T-cell (primary cell): ENCODE data around the gene NAP1L5. TPM values are rescaled to one million over a fixed set of nuclear protein-coding genes. Genes with fewer than 3 reads are reported as not detected.

Experiments used
- ATAC-seq, 4 experiments: fragments of 200-7000 bp in 3 of 4; fragments of 150-1000 bp in 1 of 4; cut with Tn5 transposase; replicated peaks in 1 of 4; 1 replicate in 3 of 4; 2 replicates in 1 of 4; pipeline ENCODE4 v1.10.0; 2021; ENCODE audit warnings: moderate library complexity in 3 of 4, mild to moderate bottlenecking in 2 of 4, moderate number of reproducible peaks in 1 of 4
- CTCF ChIA-PET, 2 donors: fragments of 300-600 bp; sonication (Branson Sonifier 250); formaldehyde crosslinking; loops; one replicate each; lab custom pipeline; 2022; ENCODE audit warnings: antibody characterized with exemption in 2 of 2; lab: Charles Lee
- POLR2A ChIA-PET, 2 donors: fragments of 300-600 bp; sonication (Branson Sonifier 250); formaldehyde crosslinking; loops; one replicate each; lab custom pipeline; 2022; ENCODE audit warnings: antibody characterized with exemption in 2 of 2; lab: Charles Lee
- DNase-seq, 35 experiments: peaks; one replicate each; pipeline versions ENCODE4 v3.0.0 to v3.0.0-alpha.2; 2013 to 2023
- H3K27ac ChIP-seq: one replicate; pipeline ENCODE4 v1.5.1; 2013; ENCODE audit warnings: low read length
- H3K27me3 ChIP-seq, 2 experiments: replicated peaks in 1 of 2; 1 replicate in 1 of 2; 2 replicates in 1 of 2; pipeline versions ENCODE4 v1.6.1 to v1.7.0; 2013; ENCODE audit warnings: low read length in 1 of 2, mixed read lengths in 1 of 2; ENCODE audit not compliant: control insufficient read depth in 2 of 2, insufficient read depth in 2 of 2; ENCODE audit errors: extremely low read depth in 1 of 2
- H3K36me3 ChIP-seq, 2 donors: 1 replicate in 1 of 2; 2 replicates in 1 of 2; pipeline versions ENCODE4 v1.6.1 to v1.7.0; 2013; ENCODE audit warnings: low read length in 1 of 2; ENCODE audit not compliant: control insufficient read depth in 2 of 2, insufficient read depth in 1 of 2; ENCODE audit errors: extremely low read depth in 1 of 2
- H3K4me1 ChIP-seq, 2 experiments: 1 replicate in 1 of 2; 2 replicates in 1 of 2; pipeline versions ENCODE4 v1.6.1 to v1.7.0; 2013; ENCODE audit warnings: low read length in 2 of 2, mixed read lengths in 1 of 2; ENCODE audit not compliant: insufficient read depth in 2 of 2, control insufficient read depth in 1 of 2; ENCODE audit errors: extremely low read depth in 1 of 2
- H3K4me3 ChIP-seq, 2 donors: 1 replicate in 1 of 2; 2 replicates in 1 of 2; pipeline versions ENCODE4 v1.5.1 to v1.7.0; 2013; ENCODE audit warnings: mild to moderate bottlenecking in 2 of 2, low read length in 1 of 2, moderate library complexity in 1 of 2; ENCODE audit not compliant: control insufficient read depth in 1 of 2; ENCODE audit errors: extremely low read depth in 1 of 2
- H3K9me3 ChIP-seq: 2 replicates; pipeline ENCODE4 v1.7.0; 2013
- H3K27ac Mint-ChIP-seq, 2 donors: one replicate each; pipeline ENCODE4 v1.8.0; 2020 to 2021; ENCODE audit warnings: mild to moderate bottlenecking in 2 of 2, mixed read lengths in 2 of 2
- H3K27me3 Mint-ChIP-seq, 2 donors: one replicate each; pipeline ENCODE4 v1.8.0; 2021 to 2022; ENCODE audit warnings: mixed read lengths in 2 of 2
- H3K36me3 Mint-ChIP-seq: one replicate; pipeline ENCODE4 v1.8.0; 2021; ENCODE audit warnings: mixed read lengths
- H3K4me1 Mint-ChIP-seq, 3 donors: one replicate each; pipeline ENCODE4 v1.8.0; 2020 to 2022; ENCODE audit warnings: mixed read lengths in 3 of 3, mild to moderate bottlenecking in 1 of 3
- H3K4me3 Mint-ChIP-seq, 3 donors: one replicate each; pipeline ENCODE4 v1.8.0; 2020 to 2022; ENCODE audit warnings: mild to moderate bottlenecking in 3 of 3, mixed read lengths in 3 of 3, moderate library complexity in 3 of 3
- H3K9me3 Mint-ChIP-seq, 3 donors: one replicate each; pipeline ENCODE4 v1.8.0; 2020 to 2022; ENCODE audit warnings: mixed read lengths in 3 of 3
- WGBS: methylation state at CpG from one replicate; pipeline ENCODE4 v1.1.5; 2013; ENCODE audit warnings: missing lambda C conversion rate; ENCODE audit not compliant: insufficient coverage; 5-methylcytosine and 5-hydroxymethylcytosine counted together
- total RNA-seq, 35 experiments: library from RNA in 6 of 35; stranded (reverse) in 6 of 35; fragments of 120-200 nt in 1 of 35; gene quantifications; one replicate each; pipeline versions ENCODE4 v1.2.1 to v1.2.4 and lab custom pipeline; 2013 to 2026

Gene NAP1L5
- total RNA-seq, 5 donors from 2014 or later (not counting 1 experiment from before 2014, with no cell fraction given): 1.2 to 10.4 (median 2.3) TPM

GRCh38 chr4:88734403-88734949 lies 36.8 kb upstream of the NAP1L5 start:
- 83% methylated on average over 3 of the region's 3 CpGs for WGBS
- no peaks in the 10 kb centered on the region for H3K9me3 Mint-ChIP-seq
- POLR2A ChIA-PET: no interaction called here

DNA sequence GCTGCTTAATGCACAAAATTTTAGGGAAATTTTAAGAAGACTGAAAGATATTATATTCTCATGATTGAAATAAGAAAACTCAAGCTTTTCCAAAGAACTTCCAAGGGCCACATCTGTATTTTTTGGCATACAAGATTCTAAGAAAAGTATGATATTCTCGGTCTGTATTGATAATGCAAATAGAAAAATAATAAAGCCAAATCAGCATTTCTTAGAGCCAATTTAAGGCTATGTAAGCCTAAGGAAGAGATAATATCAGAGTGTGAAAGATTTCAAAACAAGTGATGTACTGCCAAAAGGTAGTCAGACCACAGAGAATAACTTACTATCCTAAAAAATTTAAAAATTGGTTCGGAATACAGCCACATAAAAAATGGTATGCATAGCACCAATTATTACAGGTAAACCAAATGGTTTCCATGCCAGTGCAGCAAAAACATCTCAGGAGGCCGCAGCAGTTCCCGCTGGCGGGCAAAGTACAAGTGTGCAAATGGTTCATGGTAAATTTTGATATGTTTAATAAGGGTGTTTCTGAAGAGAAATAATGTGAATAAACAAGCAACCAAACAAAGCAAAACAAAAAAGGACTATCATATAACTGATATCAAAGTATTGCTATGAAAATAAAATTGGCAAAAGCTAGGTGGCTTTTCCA lies 35.2 kb upstream of the NAP1L5 start:
- ChIA-PET CTCF (no interaction called here), POLR2A (no interaction called here)
- no peaks in the 10 kb centered on the region for H3K9me3 Mint-ChIP-seq
- no peak overlapping the region for H3K4me3 Mint-ChIP-seq
- H3K4me1 Mint-ChIP-seq: peaks cover 11 to 13% (median 12%) of the 10 kb centered on the region in 3 donors
- no peak overlapping the region for H3K27ac Mint-ChIP-seq
- Histone ChIP-seq H3K4me3 (no peak overlapping the region), H3K36me3 (peaks cover 0 to 15% of the 10 kb centered on the region in 2 donors), H3K27ac (no peak overlapping the region), H3K4me1 (peaks cover 0 to 2% of the 10 kb centered on the region in 2 experiments), H3K27me3 (no peaks in the 10 kb centered on the region), H3K9me3 (no peaks in the 10 kb centered on the region)
- H3K36me3 Mint-ChIP-seq: peaks cover 17% of the 10 kb centered on the region
- no peaks in the 10 kb centered on the region for H3K27me3 Mint-ChIP-seq
- ATAC-seq: no peak
- 100% methylated on average over 1 of the region's 5 CpGs for WGBS
- DNase-seq: no peak

More at GRCh38 chr4:88734403-88734949, 36.8 kb upstream of the NAP1L5 start:
- Mint-ChIP-seq H3K4me3 (no peak overlapping the region), H3K36me3 (peaks cover 7% of the 10 kb centered on the region), H3K27ac (peak overlapping the region in 1 of 2 donors; percentile 11), H3K4me1 (peaks cover 23 to 24% (median 23%) of the 10 kb centered on the region in 3 donors), H3K27me3 (no peaks in the 10 kb centered on the region)
- Histone ChIP-seq H3K9me3 (no peaks in the 10 kb centered on the region), H3K27ac (no peak overlapping the region), H3K4me3 (no peak overlapping the region), H3K36me3 (peaks cover 0 to 3% of the 10 kb centered on the region in 2 donors), H3K27me3 (no peaks in the 10 kb centered on the region), H3K4me1 (peaks cover 5 to 11% of the 10 kb centered on the region in 2 experiments)
- DNase-seq (no peak), ATAC-seq (no peak)
- CTCF ChIA-PET: interaction anchor here in 1 of 2 donors (0.6 kb wide), 1 partner anchor 289 kb away, joined by 3 read pairs; no protein-coding TSS in a partner anchor

- ChIA-PET CTCF (no interaction called here), POLR2A (no interaction called here)
These were observed 33.8 kb upstream of the NAP1L5 start for GRCh38 chr4:88731381-88731780.

DNA sequence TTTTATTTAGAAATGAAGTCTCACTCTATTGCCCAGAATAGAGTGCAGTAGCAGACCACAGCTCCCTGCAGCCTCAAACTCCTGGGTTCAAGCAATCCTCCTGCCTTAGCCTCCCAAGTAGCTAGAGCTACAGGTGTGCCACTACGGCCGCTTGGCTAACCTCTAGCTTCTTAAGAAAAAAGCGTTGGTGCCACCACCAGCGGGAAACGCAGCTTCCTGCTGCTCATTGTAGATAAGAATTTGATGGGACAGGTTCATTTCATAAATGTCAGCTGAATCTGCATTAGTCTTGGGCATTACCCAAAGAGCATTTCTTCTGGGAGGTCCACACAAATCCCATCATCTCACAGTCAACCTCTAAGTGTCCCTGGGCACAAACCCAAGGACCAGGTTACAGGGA lies 33.2 kb upstream of the NAP1L5 start:
- CTCF ChIA-PET: no interaction called here

More at GRCh38 chr4:88731381-88731780, 33.8 kb upstream of the NAP1L5 start:
- Histone ChIP-seq H3K9me3 (no peaks in the 10 kb centered on the region), H3K27me3 (no peaks in the 10 kb centered on the region), H3K36me3 (peaks cover 3 to 27% of the 10 kb centered on the region in 2 donors), H3K4me1 (no peaks in the 10 kb centered on the region), H3K4me3 (no peak overlapping the region), H3K27ac (no peak overlapping the region)
- H3K27me3 Mint-ChIP-seq: no peaks in the 10 kb centered on the region
- H3K4me3 Mint-ChIP-seq: no peak overlapping the region
- ATAC-seq (no peak), DNase-seq (no peak)
- peaks cover 31% of the 10 kb centered on the region for H3K36me3 Mint-ChIP-seq
- H3K27ac Mint-ChIP-seq: peak overlapping the region in 1 of 2 donors; percentile 55
- H3K4me1 Mint-ChIP-seq: no peaks in the 10 kb centered on the region
- WGBS: 100% methylated on average over 2 of the region's 4 CpGs
- H3K9me3 Mint-ChIP-seq: no peaks in the 10 kb centered on the region

DNA sequence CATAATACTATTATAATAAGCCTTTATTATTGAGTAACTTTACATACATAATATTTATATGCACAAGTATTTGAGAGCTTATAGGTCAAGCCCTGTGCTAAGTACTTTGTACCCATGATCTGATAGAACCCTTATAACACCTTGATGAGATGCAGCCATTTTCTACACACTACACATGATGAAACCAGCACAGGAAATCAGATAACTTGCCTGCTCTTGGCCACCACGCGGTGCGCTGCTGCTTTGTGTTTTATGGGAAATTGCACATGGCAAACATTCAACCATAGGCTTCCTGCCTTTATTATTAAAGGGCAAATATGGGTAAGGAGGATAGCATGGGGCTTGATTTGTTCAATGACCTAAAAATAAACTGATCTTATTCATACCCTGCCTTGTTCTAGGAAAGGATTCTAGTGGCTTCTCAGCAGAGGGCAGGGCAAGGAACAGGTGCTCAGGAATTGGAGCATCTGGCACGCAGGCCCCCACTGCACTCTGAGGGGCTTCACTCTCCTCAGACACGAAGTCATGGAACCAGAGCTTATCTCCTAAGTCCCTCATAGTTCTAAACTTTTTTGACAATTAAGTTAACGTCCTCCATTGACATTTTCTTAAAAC lies 31.6 kb upstream of the NAP1L5 start:
- Histone ChIP-seq H3K27ac (no peak overlapping the region), H3K4me3 (no peak overlapping the region), H3K36me3 (peaks cover 3 to 34% of the 10 kb centered on the region in 2 donors), H3K27me3 (no peaks in the 10 kb centered on the region), H3K4me1 (no peaks in the 10 kb centered on the region), H3K9me3 (no peaks in the 10 kb centered on the region)
- Mint-ChIP-seq H3K27me3 (no peaks in the 10 kb centered on the region), H3K27ac (no peak overlapping the region), H3K9me3 (no peaks in the 10 kb centered on the region), H3K4me3 (no peak overlapping the region), H3K36me3 (peaks cover 36% of the 10 kb centered on the region), H3K4me1 (no peaks in the 10 kb centered on the region)
- CTCF ChIA-PET: interaction anchor here in 1 of 2 donors (0.7 kb wide), 2 partner anchors 189 to 202 kb away, joined by 3 to 5 read pairs; no protein-coding TSS in a partner anchor
- 100% methylated on average over 1 of the region's 6 CpGs for WGBS
- POLR2A ChIA-PET: interaction anchor here in 1 of 2 donors (0.6 to 0.7 kb wide), 2 partner anchors 204 to 885 kb away, joined by 4 read pairs; no protein-coding TSS in a partner anchor
- DNase-seq (no peak), ATAC-seq (no peak)

More for the DNA sequence above, 33.2 kb upstream of the NAP1L5 start:
- no peaks in the 10 kb centered on the region for H3K4me1 ChIP-seq
- H3K4me3 ChIP-seq: no peak overlapping the region
- no peaks in the 10 kb centered on the region for H3K9me3 ChIP-seq
- Mint-ChIP-seq H3K4me3 (no peak overlapping the region), H3K36me3 (peaks cover 31% of the 10 kb centered on the region), H3K27me3 (no peaks in the 10 kb centered on the region), H3K4me1 (no peaks in the 10 kb centered on the region), H3K9me3 (no peaks in the 10 kb centered on the region), H3K27ac (peak overlapping the region; percentile 43 to 58)
- DNase-seq (no peak), ATAC-seq (no peak)
- no CpG with 5 or more reads among the region's 5 CpGs for WGBS
- H3K27ac ChIP-seq: no peak overlapping the region
- POLR2A ChIA-PET: no interaction called here
- H3K36me3 ChIP-seq: peaks cover 3 to 27% of the 10 kb centered on the region in 2 donors
- no peaks in the 10 kb centered on the region for H3K27me3 ChIP-seq

DNA sequence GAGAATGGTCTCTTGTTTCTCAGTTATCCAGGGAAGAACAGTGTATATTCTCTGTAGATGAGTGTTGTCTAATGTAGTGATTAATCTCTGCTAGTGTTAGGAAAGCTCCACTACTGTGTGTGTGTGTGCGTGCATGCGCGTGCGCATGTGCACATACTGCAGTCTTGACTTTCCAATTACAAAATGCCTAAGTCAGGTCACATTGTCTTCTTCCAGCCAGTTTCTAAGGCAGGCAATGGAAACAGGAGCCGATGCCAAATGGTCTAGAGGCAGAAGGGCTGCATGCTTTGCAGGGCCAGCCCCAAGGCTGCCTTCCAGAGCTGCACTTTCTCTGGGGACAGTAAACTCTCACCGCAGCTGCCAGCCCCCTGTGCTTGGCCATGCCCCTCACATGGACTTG lies 30.5 kb upstream of the NAP1L5 start:
- Histone ChIP-seq H3K27me3 (no peaks in the 10 kb centered on the region), H3K36me3 (peaks cover 9 to 45% of the 10 kb centered on the region in 2 donors), H3K9me3 (no peaks in the 10 kb centered on the region), H3K4me3 (no peak overlapping the region), H3K27ac (no peak overlapping the region), H3K4me1 (no peaks in the 10 kb centered on the region)
- ATAC-seq: no peak
- no peak overlapping the region for H3K4me3 Mint-ChIP-seq
- peaks cover 39% of the 10 kb centered on the region for H3K36me3 Mint-ChIP-seq
- H3K4me1 Mint-ChIP-seq: no peaks in the 10 kb centered on the region
- CTCF ChIA-PET: interaction anchor here in 1 of 2 donors (0.7 kb wide), 1 partner anchor 260 kb away, joined by 4 read pairs; no protein-coding TSS in a partner anchor
- H3K27me3 Mint-ChIP-seq: no peaks in the 10 kb centered on the region
- no peak overlapping the region for H3K27ac Mint-ChIP-seq
- POLR2A ChIA-PET: no interaction called here
- no peak for DNase-seq
- H3K9me3 Mint-ChIP-seq: no peaks in the 10 kb centered on the region
- 94% methylated on average over 2 of the region's 6 CpGs for WGBS
